GM19467 (cell line): ENCODE measurements around the gene FGF12.

Experiments used
- ATAC-seq: cut with Tn5 transposase; IDR thresholded peaks from one replicate; pipeline ENCODE4 v1.9.1; 2021; ENCODE audit warnings: mild to moderate bottlenecking, moderate library complexity; ENCODE audit not compliant: unreplicated experiment

FGF12 gene

GRCh38 chr3:192422321-192422996 is 304.9 kb downstream of the FGF12 start:
- no peak for ATAC-seq

- no peak for ATAC-seq
Measured at GRCh38 chr3:192419312-192419711, 308.0 kb downstream of the FGF12 start.

DNA sequence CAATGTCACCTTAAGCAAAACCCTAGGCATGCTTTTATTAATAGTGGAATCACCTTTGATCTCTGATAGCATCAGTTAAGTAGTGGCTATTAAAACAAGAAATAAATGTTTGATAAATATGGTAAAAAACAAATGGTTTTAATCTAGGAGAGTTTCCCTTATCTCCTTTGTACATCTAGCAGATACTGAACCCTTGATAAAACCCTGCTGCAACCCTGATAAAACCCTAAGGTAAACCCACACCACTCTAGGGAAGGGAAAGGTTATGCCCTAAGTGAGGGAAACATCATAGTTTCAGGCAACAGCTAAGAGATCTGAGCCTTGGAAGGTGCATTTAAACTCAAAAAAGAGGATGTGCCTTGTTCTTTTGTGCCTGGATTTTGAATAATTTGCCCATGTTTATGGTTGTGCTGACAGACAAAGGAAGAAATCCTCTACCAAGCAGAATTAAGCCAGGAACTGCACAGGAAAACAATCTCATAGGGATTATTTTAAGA is 309.7 kb downstream of the FGF12 start:
- ATAC-seq = no peak

GRCh38 chr3:192417017-192417416 is 310.3 kb downstream of the FGF12 start:
- no peak for ATAC-seq

- no peak for ATAC-seq
Measured at GRCh38 chr3:192413461-192413860, 313.9 kb downstream of the FGF12 start.

GRCh38 chr3:192410684-192410960 is 316.7 kb downstream of the FGF12 start:
- ATAC-seq = no peak

GRCh38 chr3:192409838-192410683 is 317.3 kb downstream of the FGF12 start:
- no peak for ATAC-seq

DNA sequence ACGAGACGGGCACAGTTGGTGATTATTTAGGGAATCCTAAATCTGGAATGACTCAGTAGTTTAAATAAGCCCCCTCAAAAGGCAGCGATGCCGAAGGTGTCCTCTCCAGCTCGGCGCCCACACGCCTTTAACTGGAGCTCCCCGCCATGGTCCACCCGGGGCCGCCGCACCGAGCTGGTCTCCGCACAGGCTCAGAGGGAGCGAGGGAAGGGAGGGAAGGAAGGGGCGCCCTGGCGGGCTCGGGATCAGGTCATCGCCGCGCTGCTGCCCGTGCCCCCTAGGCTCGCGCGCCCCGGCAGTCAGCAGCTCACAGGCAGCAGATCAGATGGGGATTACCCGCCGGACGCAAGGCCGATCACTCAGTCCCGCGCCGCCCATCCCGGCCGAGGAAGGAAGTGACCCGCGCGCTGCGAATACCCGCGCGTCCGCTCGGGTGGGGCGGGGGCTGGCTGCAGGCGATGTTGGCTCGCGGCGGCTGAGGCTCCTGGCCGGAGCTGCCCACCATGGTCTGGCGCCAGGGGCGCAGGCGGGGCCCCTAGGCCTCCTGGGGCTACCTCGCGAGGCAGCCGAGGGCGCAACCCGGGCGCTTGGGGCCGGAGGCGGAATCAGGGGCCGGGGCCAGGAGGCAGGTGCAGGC is 318.0 kb downstream of the FGF12 start:
- no peak for ATAC-seq

GRCh38 chr3:192408647-192409200 is 318.6 kb downstream of the FGF12 start:
- no peak for ATAC-seq

GRCh38 chr3:192408007-192408646 is 319.2 kb downstream of the FGF12 start:
- ATAC-seq = no peak

DNA sequence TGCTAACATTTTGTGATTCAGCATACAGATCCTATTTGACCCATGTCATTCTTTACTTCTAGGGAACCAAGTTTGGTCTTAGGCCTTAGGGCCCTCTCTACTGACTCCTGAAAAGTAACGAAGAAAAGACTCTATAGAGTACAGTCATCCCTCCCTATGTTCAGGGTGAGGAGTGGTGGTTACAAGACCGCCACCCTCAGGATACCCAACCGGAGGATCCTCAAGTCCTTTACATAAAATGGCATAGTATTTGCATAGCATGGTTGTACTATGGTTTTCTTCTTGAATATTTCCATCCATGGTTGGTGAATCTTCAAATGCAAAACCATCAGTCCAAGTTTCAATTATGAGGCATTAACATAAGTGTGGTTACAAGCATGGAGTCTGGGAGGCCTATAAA is 327.6 kb downstream of the FGF12 start:
- no peak for ATAC-seq

DNA sequence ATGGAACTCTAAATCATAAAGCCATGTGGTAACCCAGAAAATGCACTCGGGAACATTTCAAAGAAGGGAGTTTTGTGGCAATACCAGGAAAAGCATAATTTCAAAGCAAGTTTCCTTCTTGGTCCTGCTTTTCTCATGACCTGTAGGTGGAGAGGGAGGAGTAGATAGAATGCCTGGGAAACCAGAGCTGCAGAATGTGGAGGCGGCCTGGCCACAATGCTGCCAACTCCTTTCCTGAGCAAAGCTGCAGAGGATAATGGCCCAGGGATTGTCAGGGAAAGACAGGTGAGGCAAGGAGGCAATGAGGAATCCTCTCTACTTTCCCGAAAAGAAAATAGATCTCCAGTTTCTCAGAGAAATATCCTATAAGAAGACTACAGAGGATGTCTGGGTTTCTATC is 330.3 kb downstream of the FGF12 start:
- no peak for ATAC-seq

DNA sequence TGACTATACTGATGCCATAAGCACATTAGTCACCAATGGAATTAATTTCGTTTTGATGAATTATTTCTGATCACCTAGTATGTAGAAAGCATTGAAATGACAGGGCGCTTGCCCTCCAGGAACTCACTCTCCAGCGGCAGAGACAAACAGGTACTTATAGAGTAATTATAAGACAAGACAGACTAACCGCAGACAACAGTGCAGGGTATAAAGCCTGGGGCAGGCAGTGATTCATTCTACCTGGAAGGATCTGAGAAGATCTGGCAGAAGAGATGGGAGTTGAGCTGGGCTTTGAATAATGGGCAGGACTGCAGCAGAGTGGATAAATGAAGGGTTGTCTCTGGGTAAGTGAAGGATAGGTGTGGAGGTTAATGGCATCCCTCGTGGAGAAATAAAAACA is 331.8 kb downstream of the FGF12 start:
- ATAC-seq = no peak

DNA sequence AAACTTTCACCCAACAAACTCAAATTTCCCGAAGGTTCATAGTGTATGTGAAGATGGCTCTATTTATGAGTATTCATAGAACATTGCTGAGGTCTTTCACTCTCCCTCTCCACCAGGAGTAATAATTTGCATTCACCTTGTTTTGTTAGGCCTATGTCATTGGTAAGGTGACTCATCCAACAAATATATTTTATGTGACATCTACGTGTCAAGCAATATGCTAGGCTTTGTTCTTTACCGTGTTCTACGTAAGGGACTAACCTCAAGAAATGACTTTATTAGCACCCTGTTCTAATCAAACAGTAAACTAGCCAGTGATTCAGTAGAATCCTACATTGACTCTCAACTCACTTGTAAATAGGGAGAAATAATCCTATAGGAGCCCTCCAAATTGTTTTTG is 334.4 kb downstream of the FGF12 start:
- no peak for ATAC-seq

DNA sequence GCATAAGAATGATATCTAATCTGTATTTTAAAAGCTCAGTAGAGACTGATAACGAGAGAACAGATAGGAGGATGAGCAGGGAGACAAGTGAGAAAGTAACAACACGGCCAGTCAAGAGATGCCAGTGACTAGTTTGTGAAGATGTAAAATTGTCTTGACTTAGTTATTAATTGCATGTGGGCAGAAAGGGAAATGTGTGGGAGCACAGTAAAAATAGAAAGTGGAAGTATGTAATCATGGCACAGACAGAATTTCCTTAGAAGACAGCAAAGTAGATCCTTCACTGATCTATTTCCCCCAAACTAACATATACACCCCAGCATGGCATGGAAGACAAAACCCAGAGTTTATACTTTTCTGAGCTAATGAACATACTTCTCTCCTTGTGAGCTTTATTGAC is 344.5 kb downstream of the FGF12 start:
- no peak for ATAC-seq

- no peak for ATAC-seq
Measured at GRCh38 chr3:192373586-192373985, 353.8 kb downstream of the FGF12 start.

- no peak for ATAC-seq
Measured at GRCh38 chr3:192373032-192373431, 354.3 kb downstream of the FGF12 start.

- ATAC-seq = no peak
Measured at GRCh38 chr3:192372616-192373015, 354.7 kb downstream of the FGF12 start.

- ATAC-seq = no peak
Measured at GRCh38 chr3:192371870-192372400, 355.4 kb downstream of the FGF12 start.

GRCh38 chr3:192367616-192368015 is 359.7 kb downstream of the FGF12 start:
- ATAC-seq = no peak

GRCh38 chr3:192366916-192367315 is 360.4 kb downstream of the FGF12 start:
- no peak for ATAC-seq
